HepG2 (cell line): ENCODE results near the gene PSMD3. TPM values are rescaled to one million over a fixed set of nuclear protein-coding genes. Genes with fewer than 3 reads are reported as not detected.

Experiments used
- ATAC-seq: fragments of 200-7000 bp; cut with Tn5 transposase; 3 replicates; pipeline ENCODE4 v1.9.1; 2020; ENCODE audit warnings: mild to moderate bottlenecking, moderate library complexity
- BruUV-seq: library from RNA; stranded (reverse); fragments of 400-500 nt; replicated peaks from 2 replicates; lab custom pipeline; 2021; lab: Mats Ljungman, UMichigan
- CTCF ChIA-PET: fragments of 300-600 bp; formaldehyde crosslinking; extraction: SDS; loops from one replicate; lab custom pipeline; 2021; ENCODE audit warnings: low total read pairs, inconsistent platforms, low intra/inter-chr PET ratio; lab: Yijun Ruan, JAX
- POLR2A ChIA-PET: fragments of 350-600 bp; sonication (Branson Sonifier 250); formaldehyde crosslinking; loops from one replicate; lab custom pipeline; 2020; ENCODE audit warnings: antibody characterized with exemption, inconsistent platforms; lab: Yijun Ruan, JAX
- DNase-seq: peaks from one replicate; pipeline ENCODE4 v3.0.0-alpha.2; 2015; ENCODE audit warnings: low spot score
- FAIRE-seq: peaks from 3 replicates; lab custom pipeline; 2011; peaks lifted over from hg19 to GRCh38; lab: Jason Lieb, UNC
- H2AFZ ChIP-seq: one replicate; pipeline ENCODE4 v1.6.1; 2011; ENCODE audit warnings: low read length, inconsistent platforms
- H3K27ac ChIP-seq: fragments of 300-600 bp; 3 replicates; pipeline ENCODE4 v1.8.0; 2011; ENCODE audit warnings: mixed run types, mild to moderate bottlenecking, mixed read lengths, low read length, inconsistent platforms; ENCODE audit not compliant: insufficient read depth; ENCODE audit errors: extremely low read length
- H3K27me3 ChIP-seq, 2 experiments: fragments of 200-600 bp in 1 of 2; 2 replicates in 1 of 2; 3 replicates in 1 of 2; pipeline versions ENCODE4 v1.6.0 to v1.8.0; 2011; ENCODE audit warnings: low read length in 2 of 2, mild to moderate bottlenecking in 2 of 2, moderate library complexity in 2 of 2, inconsistent platforms in 1 of 2; ENCODE audit not compliant: insufficient read depth in 2 of 2, control insufficient read depth in 1 of 2
- H3K36me3 ChIP-seq, 2 experiments: fragments of 200-600 bp in 1 of 2; replicated peaks in 1 of 2; 2 replicates in 1 of 2; 3 replicates in 1 of 2; pipeline versions ENCODE4 v1.5.1 to v1.8.0; 2011; ENCODE audit warnings: low read length in 2 of 2, inconsistent platforms in 1 of 2; ENCODE audit not compliant: insufficient read depth in 2 of 2, control insufficient read depth in 1 of 2
- H3K4me1 ChIP-seq: 2 replicates; pipeline ENCODE4 v1.5.1; 2012; ENCODE audit warnings: low read length, inconsistent platforms; ENCODE audit not compliant: insufficient read depth
- H3K4me2 ChIP-seq: 2 replicates; pipeline ENCODE4 v1.6.0; 2011; ENCODE audit warnings: low read depth, low read length, inconsistent platforms
- H3K4me3 ChIP-seq, 3 experiments: fragments of 200-600 bp in 1 of 3; sonication (generic), shearing (Covaris generic) in 1 of 3; replicated peaks in 1 of 3; 2 replicates each; pipeline ENCODE4 v1.5.1; 2011 to 2016; ENCODE audit warnings: low read length in 3 of 3, inconsistent platforms in 2 of 3, low read depth in 2 of 3, mild to moderate bottlenecking in 2 of 3, control low read depth in 1 of 3, mixed read lengths in 1 of 3; ENCODE audit not compliant: insufficient read depth in 1 of 3
- H3K79me2 ChIP-seq: one replicate; pipeline ENCODE4 v1.6.1; 2011; ENCODE audit warnings: low read length, inconsistent platforms; ENCODE audit not compliant: insufficient read depth
- H3K9ac ChIP-seq: 2 replicates; pipeline ENCODE4 v1.6.0; 2011; ENCODE audit warnings: mild to moderate bottlenecking, low read depth, low read length, inconsistent platforms; ENCODE audit not compliant: insufficient read depth
- H3K9me3 ChIP-seq: 2 replicates; pipeline ENCODE4 v1.5.1; 2012; ENCODE audit warnings: mild to moderate bottlenecking, low read length
- H4K20me1 ChIP-seq: 2 replicates; pipeline ENCODE4 v1.6.0; 2011; ENCODE audit warnings: inconsistent platforms, mild to moderate bottlenecking, low read length, moderate library complexity; ENCODE audit not compliant: insufficient read depth
- BHLHE40 ChIP-seq: IDR thresholded peaks from 2 replicates; pipeline ENCODE4 v1.6.1; 2011; ENCODE audit warnings: low read length, improper control_type of control experiment
- FOXK2 ChIP-seq: fragments of 450-650 bp; IDR thresholded peaks from 2 replicates; pipeline ENCODE4 v1.6.1; 2016
- KLF6 ChIP-seq: IDR thresholded peaks from 2 replicates; pipeline ENCODE4 v1.8.0; 2016; ENCODE audit warnings: missing biosample characterization, missing genetic modification reagents
- NR2F6 ChIP-seq, 2 experiments: IDR thresholded peaks; 2 replicates each; pipeline ENCODE4 v1.6.1; 2016; ENCODE audit warnings: antibody characterized with exemption in 1 of 2, mild to moderate bottlenecking in 1 of 2
- PCBP1 ChIP-seq: fragments of 200-400 bp; formaldehyde crosslinking; IDR thresholded peaks from 2 replicates; pipeline ENCODE4 v1.6.1; 2017; ENCODE audit warnings: mild to moderate bottlenecking, low read depth, low read length, borderline replicate concordance
- POGZ ChIP-seq: sonication (generic); formaldehyde crosslinking; IDR thresholded peaks from 2 replicates; pipeline ENCODE4 v1.4.0; 2020; ENCODE audit warnings: mild to moderate bottlenecking, missing genetic modification reagents
- RFXAP ChIP-seq: sonication (generic); formaldehyde crosslinking; IDR thresholded peaks from 2 replicates; pipeline ENCODE4 v1.4.0; 2020; ENCODE audit warnings: missing genetic modification reagents, borderline replicate concordance
- SCMH1 ChIP-seq: sonication (generic); formaldehyde crosslinking; IDR thresholded peaks from 2 replicates; pipeline ENCODE4 v1.9.0; 2021; ENCODE audit warnings: missing genetic modification reagents, mild to moderate bottlenecking, borderline replicate concordance
- SMARCC2 ChIP-seq: fragments of 450-650 bp; IDR thresholded peaks from 2 replicates; pipeline ENCODE4 v1.6.1; 2017; ENCODE audit warnings: antibody characterized with exemption, mild to moderate bottlenecking
- TEAD3 ChIP-seq: optimal IDR thresholded peaks from 2 replicates; pipeline ENCODE3; 2016; ENCODE audit warnings: borderline replicate concordance
- ZBTB42 ChIP-seq: sonication (generic); formaldehyde crosslinking; IDR thresholded peaks from 2 replicates; pipeline ENCODE4 v1.5.0; 2020; ENCODE audit warnings: mild to moderate bottlenecking, missing genetic modification reagents
- ZNF207 ChIP-seq: fragments of 450-650 bp; IDR thresholded peaks from 2 replicates; pipeline ENCODE4 v1.6.1; 2016; ENCODE audit warnings: antibody characterized with exemption, borderline replicate concordance
- ZNF460 ChIP-seq: sonication (generic); formaldehyde crosslinking; IDR thresholded peaks from 2 replicates; pipeline ENCODE4 v1.5.1; 2020; ENCODE audit warnings: missing genetic modification reagents, mild to moderate bottlenecking, borderline replicate concordance
- ZNF569 ChIP-seq: sonication (generic); formaldehyde crosslinking; IDR thresholded peaks from 2 replicates; pipeline ENCODE4 v1.5.0; 2020; ENCODE audit warnings: mild to moderate bottlenecking, missing genetic modification reagents, moderate library complexity, borderline replicate concordance
- ZNF720 ChIP-seq: sonication (generic); formaldehyde crosslinking; IDR thresholded peaks from 2 replicates; pipeline ENCODE4 v1.4.0; 2020; ENCODE audit warnings: missing genetic modification reagents
- WGBS: methylation state at CpG from one replicate; pipeline ENCODE4 v1.1.6; 2017; ENCODE audit warnings: low lambda C conversion rate; 5-methylcytosine and 5-hydroxymethylcytosine counted together
- in situ Hi-C: cut with HindIII; loops from 2 replicates; pipeline ENCODE4 v1.10.0; 2017; ENCODE audit warnings: low pct_unique_long_range_greater_than_20kb; ENCODE audit not compliant: extremely low pct_ligation_motif_present
- intact Hi-C: fragments of 100-400 bp; cut with micrococcal nuclease; formaldehyde crosslinking; loops from one replicate; pipeline ENCODE4 v1.10.0; 2022; ENCODE audit not compliant: unreplicated experiment
- polyA plus RNA-seq, 8 experiments: library from polyadenylated mRNA; depleted of rRNA in 3 of 8; stranded (reverse) in 7 of 8; unstranded in 1 of 8; fragments of >200 nt; fragmentation: Illumina TruSeq in 4 of 8; extraction: Trizol in 4 of 8; gene quantifications; 2 replicates each; pipeline versions ENCODE4 v1.2.1 to v1.2.3, GENCODE V29; 2011 to 2016; ENCODE audit warnings: low read depth in 4 of 8, missing spikeins in 1 of 8, mixed read lengths in 1 of 8; ENCODE audit not compliant: insufficient read depth in 1 of 8
- total RNA-seq, 5 experiments: library from RNA; depleted of rRNA; stranded (reverse); fragments of >200 nt; fragmentation: Illumina TruSeq; extraction: Trizol; gene quantifications; 2 replicates each; pipeline ENCODE4 v1.2.3, GENCODE V29; 2016; ENCODE audit warnings: low read depth in 1 of 5
- TF ChIP-seq, protein P1 (sequence below): sonication (generic); formaldehyde crosslinking; IDR thresholded peaks from 2 replicates; pipeline ENCODE4 v1.4.0; 2020; ENCODE audit warnings: mild to moderate bottlenecking, missing genetic modification reagents
- TF ChIP-seq, protein P2 (sequence below): sonication (generic); formaldehyde crosslinking; IDR thresholded peaks from 2 replicates; pipeline ENCODE4 v1.5.0; 2020; ENCODE audit warnings: mild to moderate bottlenecking, low read depth, missing genetic modification reagents, borderline replicate concordance
- TF ChIP-seq, protein P3 (sequence below): sonication (generic); formaldehyde crosslinking; IDR thresholded peaks from 2 replicates; pipeline ENCODE4 v1.4.0; 2020; ENCODE audit warnings: mild to moderate bottlenecking, missing genetic modification reagents
- TF ChIP-seq, protein P4 (sequence below): sonication (generic); formaldehyde crosslinking; IDR thresholded peaks from 2 replicates; pipeline ENCODE4 v1.4.0; 2020; ENCODE audit warnings: missing genetic modification reagents, borderline replicate concordance

The PSMD3 gene
- total and polyA plus RNA-seq, 2 of the 13 experiments (the other 11 are each of a cell fraction or from before 2014, with no cell fraction given) = 97.4 to 146 TPM

DNA sequence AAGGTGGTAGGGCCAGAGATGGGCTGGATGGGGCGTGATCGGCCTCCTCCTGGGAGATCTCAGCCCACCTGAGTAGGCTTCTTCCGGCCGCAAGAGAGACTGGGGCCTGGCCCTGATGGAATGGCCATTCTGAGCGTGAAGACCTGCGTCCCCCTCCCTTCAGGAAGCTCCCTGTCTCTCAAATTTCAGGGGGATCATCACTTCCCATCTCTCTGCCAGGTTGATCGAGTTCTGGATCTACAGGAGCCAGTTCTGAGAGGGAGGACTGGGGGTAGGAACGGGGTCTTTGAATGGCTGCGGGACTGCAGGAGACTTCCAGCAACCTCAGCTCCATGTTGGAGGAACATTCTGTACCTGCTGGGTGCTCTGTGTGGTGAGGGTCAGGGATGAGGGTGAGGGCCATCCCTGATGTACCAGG is 27.1 kb upstream of the PSMD3 start (continued):
- TF ChIP-seq, protein P1, sequence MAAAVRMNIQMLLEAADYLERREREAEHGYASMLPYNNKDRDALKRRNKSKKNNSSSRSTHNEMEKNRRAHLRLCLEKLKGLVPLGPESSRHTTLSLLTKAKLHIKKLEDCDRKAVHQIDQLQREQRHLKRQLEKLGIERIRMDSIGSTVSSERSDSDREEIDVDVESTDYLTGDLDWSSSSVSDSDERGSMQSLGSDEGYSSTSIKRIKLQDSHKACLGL (CRISPR knock-in tag) = 0 out of 2 replicates have a peak, but pooled peaks have one; percentile 48
- no peak for TF ChIP-seq ZNF569 (CRISPR knock-in tag)
- TF ChIP-seq, all 625 proteins: peak for 33

DNA sequence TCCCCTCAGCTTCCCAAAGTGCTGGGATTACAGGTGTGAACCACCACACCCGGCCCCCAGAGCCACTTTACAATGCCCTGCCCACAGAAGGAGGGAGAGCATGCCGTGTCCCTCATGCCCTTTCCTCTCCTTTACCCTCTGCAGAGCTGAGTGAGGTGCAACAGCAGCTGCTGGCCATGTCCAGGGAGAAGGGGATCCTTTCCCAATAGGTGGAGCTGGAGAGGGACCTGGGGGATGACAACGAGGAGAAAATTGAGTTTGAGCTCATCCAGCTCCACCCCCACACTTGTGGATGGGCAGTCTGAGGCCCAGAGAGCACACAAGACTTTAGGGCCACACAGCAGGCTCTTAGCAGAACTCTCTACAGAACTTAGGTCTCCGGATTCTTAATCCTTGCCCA is 25.7 kb upstream of the PSMD3 start:
- no TSS peak for BruUV-seq
- H3K27me3 ChIP-seq = peaks cover 0 to 8% of the 10 kb centered on the region in 2 experiments; a peak in 2 of 5 replicates
- 13% methylated on average over 4 of the region's 4 CpGs for WGBS
- H3K4me3 ChIP-seq = no peak overlapping the region
- no peaks in the 10 kb centered on the region for H3K79me2 ChIP-seq
- H3K9me3 ChIP-seq = no peaks in the 10 kb centered on the region
- in situ Hi-C loops = no loop called here
- no peak overlapping the region for H3K4me2 ChIP-seq
- no peak overlapping the region for H3K27ac ChIP-seq
- no peak overlapping the region for H3K9ac ChIP-seq
- POLR2A ChIA-PET = interaction anchor here (1.0 to 3.4 kb wide), 3 partner anchors 26 to 185 kb away, joined by 3 to 21 read pairs (median 5); partner anchors contain the start of genes CASC3 and PSMD3
- DNase-seq = peak; percentile 44
- intact Hi-C loops = no loop called here
- H3K36me3 ChIP-seq = no peaks in the 10 kb centered on the region
- no peaks in the 10 kb centered on the region for H4K20me1 ChIP-seq
- no peak; the same call in 2 of the 3 replicates for ATAC-seq
- peaks cover 59% of the 10 kb centered on the region for H3K4me1 ChIP-seq
- H2AFZ ChIP-seq = no peak overlapping the region
- FAIRE-seq = peak; percentile 46
- CTCF ChIA-PET = no interaction called here
- TF ChIP-seq FOXK2 (no peak), BHLHE40 (no peak), RFXAP (no peak), SCMH1 (CRISPR knock-in tag) (no peak), NR2F6 (IDR thresholded peaks at IDR 0.05) (no peak), NR2F6 (CRISPR knock-in tag; IDR thresholded peaks at IDR 0.05) (no peak), KLF6 (CRISPR knock-in tag) (no peak), ZBTB42 (no peak), SMARCC2 (no peak), PCBP1 (no peak), ZNF460 (CRISPR knock-in tag) (peak; percentile 40; the same call in 1 of the 2 replicates), ZNF207 (no peak), TEAD3 (CRISPR knock-in tag) (no peak), ZNF720 (CRISPR knock-in tag) (no peak), POGZ (CRISPR knock-in tag) (no peak)
- TF ChIP-seq, protein P2, sequence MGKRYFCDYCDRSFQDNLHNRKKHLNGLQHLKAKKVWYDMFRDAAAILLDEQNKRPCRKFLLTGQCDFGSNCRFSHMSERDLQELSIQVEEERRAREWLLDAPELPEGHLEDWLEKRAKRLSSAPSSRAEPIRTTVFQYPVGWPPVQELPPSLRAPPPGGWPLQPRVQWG (CRISPR knock-in tag) = no peak
- TF ChIP-seq, protein P3, sequence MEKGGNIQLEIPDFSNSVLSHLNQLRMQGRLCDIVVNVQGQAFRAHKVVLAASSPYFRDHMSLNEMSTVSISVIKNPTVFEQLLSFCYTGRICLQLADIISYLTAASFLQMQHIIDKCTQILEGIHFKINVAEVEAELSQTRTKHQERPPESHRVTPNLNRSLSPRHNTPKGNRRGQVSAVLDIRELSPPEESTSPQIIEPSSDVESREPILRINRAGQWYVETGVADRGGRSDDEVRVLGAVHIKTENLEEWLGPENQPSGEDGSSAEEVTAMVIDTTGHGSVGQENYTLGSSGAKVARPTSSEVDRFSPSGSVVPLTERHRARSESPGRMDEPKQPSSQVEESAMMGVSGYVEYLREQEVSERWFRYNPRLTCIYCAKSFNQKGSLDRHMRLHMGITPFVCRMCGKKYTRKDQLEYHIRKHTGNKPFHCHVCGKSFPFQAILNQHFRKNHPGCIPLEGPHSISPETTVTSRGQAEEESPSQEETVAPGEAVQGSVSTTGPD (CRISPR knock-in tag) = no peak
- TF ChIP-seq, protein P4, sequence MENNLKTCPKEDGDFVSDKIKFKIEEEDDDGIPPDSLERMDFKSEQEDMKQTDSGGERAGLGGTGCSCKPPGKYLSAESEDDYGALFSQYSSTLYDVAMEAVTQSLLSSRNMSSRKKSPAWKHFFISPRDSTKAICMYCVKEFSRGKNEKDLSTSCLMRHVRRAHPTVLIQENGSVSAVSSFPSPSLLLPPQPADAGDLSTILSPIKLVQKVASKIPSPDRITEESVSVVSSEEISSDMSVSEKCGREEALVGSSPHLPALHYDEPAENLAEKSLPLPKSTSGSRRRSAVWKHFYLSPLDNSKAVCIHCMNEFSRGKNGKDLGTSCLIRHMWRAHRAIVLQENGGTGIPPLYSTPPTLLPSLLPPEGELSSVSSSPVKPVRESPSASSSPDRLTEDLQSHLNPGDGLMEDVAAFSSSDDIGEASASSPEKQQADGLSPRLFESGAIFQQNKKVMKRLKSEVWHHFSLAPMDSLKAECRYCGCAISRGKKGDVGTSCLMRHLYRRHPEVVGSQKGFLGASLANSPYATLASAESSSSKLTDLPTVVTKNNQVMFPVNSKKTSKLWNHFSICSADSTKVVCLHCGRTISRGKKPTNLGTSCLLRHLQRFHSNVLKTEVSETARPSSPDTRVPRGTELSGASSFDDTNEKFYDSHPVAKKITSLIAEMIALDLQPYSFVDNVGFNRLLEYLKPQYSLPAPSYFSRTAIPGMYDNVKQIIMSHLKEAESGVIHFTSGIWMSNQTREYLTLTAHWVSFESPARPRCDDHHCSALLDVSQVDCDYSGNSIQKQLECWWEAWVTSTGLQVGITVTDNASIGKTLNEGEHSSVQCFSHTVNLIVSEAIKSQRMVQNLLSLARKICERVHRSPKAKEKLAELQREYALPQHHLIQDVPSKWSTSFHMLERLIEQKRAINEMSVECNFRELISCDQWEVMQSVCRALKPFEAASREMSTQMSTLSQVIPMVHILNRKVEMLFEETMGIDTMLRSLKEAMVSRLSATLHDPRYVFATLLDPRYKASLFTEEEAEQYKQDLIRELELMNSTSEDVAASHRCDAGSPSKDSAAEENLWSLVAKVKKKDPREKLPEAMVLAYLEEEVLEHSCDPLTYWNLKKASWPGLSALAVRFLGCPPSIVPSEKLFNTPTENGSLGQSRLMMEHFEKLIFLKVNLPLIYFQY (CRISPR knock-in tag) = no peak
